Measurements from ENCODE around the gene CYP3A7.

DNA sequence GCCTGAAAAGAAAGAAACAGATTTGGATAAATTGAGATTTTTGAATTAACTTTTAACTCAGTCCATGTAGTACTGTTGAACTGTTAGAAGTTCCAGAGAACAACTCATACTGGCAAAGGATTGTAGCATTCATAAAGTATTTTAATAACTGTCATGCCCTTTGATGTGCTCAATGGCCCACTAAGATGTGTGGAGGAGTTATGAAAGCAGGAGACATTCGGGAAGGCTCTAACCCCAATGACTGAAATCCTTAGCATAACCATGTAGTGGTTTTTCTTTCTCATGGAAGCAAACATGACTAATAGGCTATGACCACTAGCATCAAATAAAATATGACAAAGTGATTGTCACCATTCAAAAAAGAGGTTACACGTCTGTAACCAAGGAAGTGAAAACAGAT lies 25.7 kb downstream of the CYP3A7 start:
- TF ChIP-seq CEBPB (tag; IDR thresholded peaks at IDR 0.05): no peak
- no peak for TF ChIP-seq BACH1 (tag; IDR thresholded peaks at IDR 0.05)
- TF ChIP-seq, protein P1, sequence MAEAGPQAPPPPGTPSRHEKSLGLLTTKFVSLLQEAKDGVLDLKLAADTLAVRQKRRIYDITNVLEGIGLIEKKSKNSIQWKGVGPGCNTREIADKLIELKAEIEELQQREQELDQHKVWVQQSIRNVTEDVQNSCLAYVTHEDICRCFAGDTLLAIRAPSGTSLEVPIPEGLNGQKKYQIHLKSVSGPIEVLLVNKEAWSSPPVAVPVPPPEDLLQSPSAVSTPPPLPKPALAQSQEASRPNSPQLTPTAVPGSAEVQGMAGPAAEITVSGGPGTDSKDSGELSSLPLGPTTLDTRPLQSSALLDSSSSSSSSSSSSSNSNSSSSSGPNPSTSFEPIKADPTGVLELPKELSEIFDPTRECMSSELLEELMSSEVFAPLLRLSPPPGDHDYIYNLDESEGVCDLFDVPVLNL (CRISPR knock-in tag; IDR thresholded peaks at IDR 0.05; ENCODE audit: low read depth): no peak
- no peak for TF ChIP-seq BDP1 (IDR thresholded peaks at IDR 0.05; ENCODE audit: insufficient read depth, insufficient read length)
- no peak for TF ChIP-seq ZNF707 (CRISPR knock-in tag; conservative IDR thresholded peaks at IDR 0.05)
- no peak for TF ChIP-seq ZNF699 (CRISPR knock-in tag; IDR thresholded peaks at IDR 0.05; ENCODE audit: insufficient replicate concordance)
- no peak for TF ChIP-seq TCFL5 (CRISPR knock-in tag; conservative IDR thresholded peaks at IDR 0.05)
- no peak for TF ChIP-seq RFX5 (IDR thresholded peaks at IDR 0.05; ENCODE audit: low read depth, low read length)
- no peak for TF ChIP-seq MYC (IDR thresholded peaks at IDR 0.05; ENCODE audit: low read depth, low read length)
- no peak for TF ChIP-seq MYC (CRISPR knock-in tag; IDR thresholded peaks at IDR 0.05; ENCODE audit: borderline replicate concordance, low read depth)
- TF ChIP-seq, protein P2, sequence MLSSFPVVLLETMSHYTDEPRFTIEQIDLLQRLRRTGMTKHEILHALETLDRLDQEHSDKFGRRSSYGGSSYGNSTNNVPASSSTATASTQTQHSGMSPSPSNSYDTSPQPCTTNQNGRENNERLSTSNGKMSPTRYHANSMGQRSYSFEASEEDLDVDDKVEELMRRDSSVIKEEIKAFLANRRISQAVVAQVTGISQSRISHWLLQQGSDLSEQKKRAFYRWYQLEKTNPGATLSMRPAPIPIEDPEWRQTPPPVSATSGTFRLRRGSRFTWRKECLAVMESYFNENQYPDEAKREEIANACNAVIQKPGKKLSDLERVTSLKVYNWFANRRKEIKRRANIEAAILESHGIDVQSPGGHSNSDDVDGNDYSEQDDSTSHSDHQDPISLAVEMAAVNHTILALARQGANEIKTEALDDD (IDR thresholded peaks at IDR 0.05): no peak
